ENCODE data around the gene LFNG. TPM values are rescaled to one million over a fixed set of nuclear protein-coding genes. Genes with fewer than 3 reads are reported as not detected.
A peak's percentile ranks its signal among the peaks of the same experiment; 100 is the strongest.

The LFNG gene
- total and polyA plus RNA-seq, 2 of the 13 experiments (the other 11 are each of a cell fraction or from before 2014, with no cell fraction given): 0.44 to 1.5 TPM

- peak; percentile 18; the same call in 1 of the 2 replicates for TF ChIP-seq ZBED4 (CRISPR knock-in tag; IDR thresholded peaks at IDR 0.05; ENCODE audit: borderline replicate concordance)
- no peak for TF ChIP-seq PRMT3 (CRISPR knock-in tag; IDR thresholded peaks at IDR 0.05; ENCODE audit: borderline replicate concordance, low read depth)
- no peak; the same call in 1 of the 2 replicates for TF ChIP-seq SNAPC2 (CRISPR knock-in tag; IDR thresholded peaks at IDR 0.05)
- TF ChIP-seq HIVEP1 (CRISPR knock-in tag; IDR thresholded peaks at IDR 0.05): peak; percentile 67; the same call in 1 of the 2 replicates
- peak; percentile 86 for TF ChIP-seq POLR2AphosphoS5 (IDR thresholded peaks at IDR 0.05; ENCODE audit: low read depth, low read length)
- TF ChIP-seq SIX1 (CRISPR knock-in tag; IDR thresholded peaks at IDR 0.05; ENCODE audit: borderline replicate concordance): no peak
- TF ChIP-seq ZNF792 (CRISPR knock-in tag; IDR thresholded peaks at IDR 0.05): 0 out of 2 replicates have a peak, but pooled peaks have one; percentile 32
- TF ChIP-seq ZBTB3 (CRISPR knock-in tag; IDR thresholded peaks at IDR 0.05; ENCODE audit: borderline replicate concordance, low read depth): no peak
- 0 out of 2 replicates have a peak, but pooled peaks have one; percentile 62 for TF ChIP-seq ZNF784 (CRISPR knock-in tag; IDR thresholded peaks at IDR 0.05; ENCODE audit: borderline replicate concordance)
- TF ChIP-seq DR1 (CRISPR knock-in tag; IDR thresholded peaks at IDR 0.05): peak; percentile 78; the same call in 1 of the 2 replicates
- TF ChIP-seq ZNF770 (CRISPR knock-in tag; IDR thresholded peaks at IDR 0.05): peak; percentile 65; the same call in 1 of the 2 replicates
- no peak for TF ChIP-seq DMTF1 (CRISPR knock-in tag; IDR thresholded peaks at IDR 0.05)
- TF ChIP-seq KDM3A (CRISPR knock-in tag; IDR thresholded peaks at IDR 0.05; ENCODE audit: low read depth): no peak
- TF ChIP-seq ZNF576 (CRISPR knock-in tag; IDR thresholded peaks at IDR 0.05): no peak
- TF ChIP-seq PCBP1 (IDR thresholded peaks at IDR 0.05; ENCODE audit: borderline replicate concordance, low read depth, low read length): no peak
- TF ChIP-seq MIER2 (CRISPR knock-in tag; IDR thresholded peaks at IDR 0.05): no peak
- TF ChIP-seq ZNF451 (CRISPR knock-in tag; IDR thresholded peaks at IDR 0.05): no peak
These were observed 35.8 kb downstream of the LFNG start, which contains the start of gene BRAT1 (continued) for GRCh38 chr7:2555121-2556052.

Measured in HepG2 (cell line).